Endothelial cell of umbilical vein (primary cell): ENCODE measurements around the gene MYO16.

Source experiments
- EZH2 ChIP-seq: IDR thresholded peaks from 2 replicates; pipeline ENCODE4 v1.6.1; 2012; ENCODE audit warnings: borderline replicate concordance, low read depth, mild to moderate bottlenecking, moderate library complexity, low read length, inconsistent platforms; ENCODE audit not compliant: severe bottlenecking
- JUN ChIP-seq: IDR thresholded peaks from 2 replicates; pipeline ENCODE4 v1.6.1; 2011; ENCODE audit warnings: borderline replicate concordance, low read depth; ENCODE audit not compliant: insufficient read length, insufficient read depth
- MYC ChIP-seq: IDR thresholded peaks from one replicate; pipeline ENCODE4 v1.6.1; 2011; ENCODE audit warnings: mild to moderate bottlenecking, low read depth, low read length
- POLR2A ChIP-seq: IDR thresholded peaks from 2 replicates; pipeline ENCODE4 v1.6.1; 2012; ENCODE audit warnings: low read depth, mild to moderate bottlenecking, control low read depth, low read length
- POLR2AphosphoS5 ChIP-seq: IDR thresholded peaks from 2 replicates; pipeline ENCODE4 v1.6.1; 2012; ENCODE audit warnings: low read depth, mild to moderate bottlenecking, control low read depth, low read length, moderate library complexity; ENCODE audit not compliant: insufficient read depth
- TF ChIP-seq, protein P1 (sequence below), 2 donors: IDR thresholded peaks; 1 replicate in 1 of 2; 2 replicates in 1 of 2; pipeline ENCODE4 v1.5.1; 2011; ENCODE audit warnings: low read length in 2 of 2, mild to moderate bottlenecking in 2 of 2, moderate library complexity in 2 of 2, control low read depth in 1 of 2, inconsistent platforms in 1 of 2, low read depth in 1 of 2; ENCODE audit not compliant: insufficient read depth in 1 of 2; ENCODE audit errors: extremely low read depth in 1 of 2
- TF ChIP-seq, protein P2 (sequence below): IDR thresholded peaks from 2 replicates; pipeline ENCODE4 v1.6.1; 2011; ENCODE audit not compliant: insufficient read depth, insufficient read length

- TF ChIP-seq, protein P1, sequence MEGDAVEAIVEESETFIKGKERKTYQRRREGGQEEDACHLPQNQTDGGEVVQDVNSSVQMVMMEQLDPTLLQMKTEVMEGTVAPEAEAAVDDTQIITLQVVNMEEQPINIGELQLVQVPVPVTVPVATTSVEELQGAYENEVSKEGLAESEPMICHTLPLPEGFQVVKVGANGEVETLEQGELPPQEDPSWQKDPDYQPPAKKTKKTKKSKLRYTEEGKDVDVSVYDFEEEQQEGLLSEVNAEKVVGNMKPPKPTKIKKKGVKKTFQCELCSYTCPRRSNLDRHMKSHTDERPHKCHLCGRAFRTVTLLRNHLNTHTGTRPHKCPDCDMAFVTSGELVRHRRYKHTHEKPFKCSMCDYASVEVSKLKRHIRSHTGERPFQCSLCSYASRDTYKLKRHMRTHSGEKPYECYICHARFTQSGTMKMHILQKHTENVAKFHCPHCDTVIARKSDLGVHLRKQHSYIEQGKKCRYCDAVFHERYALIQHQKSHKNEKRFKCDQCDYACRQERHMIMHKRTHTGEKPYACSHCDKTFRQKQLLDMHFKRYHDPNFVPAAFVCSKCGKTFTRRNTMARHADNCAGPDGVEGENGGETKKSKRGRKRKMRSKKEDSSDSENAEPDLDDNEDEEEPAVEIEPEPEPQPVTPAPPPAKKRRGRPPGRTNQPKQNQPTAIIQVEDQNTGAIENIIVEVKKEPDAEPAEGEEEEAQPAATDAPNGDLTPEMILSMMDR (IDR thresholded peaks at IDR 0.05; ENCODE audit: extremely low read depth in 1 of 2, insufficient read depth in 1 of 2, low read depth in 1 of 2, low read length in 2 of 2), result no peak
- TF ChIP-seq, protein P2, sequence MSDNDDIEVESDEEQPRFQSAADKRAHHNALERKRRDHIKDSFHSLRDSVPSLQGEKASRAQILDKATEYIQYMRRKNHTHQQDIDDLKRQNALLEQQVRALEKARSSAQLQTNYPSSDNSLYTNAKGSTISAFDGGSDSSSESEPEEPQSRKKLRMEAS, result no peak
- no peak for TF ChIP-seq POLR2AphosphoS5
- TF ChIP-seq EZH2, result no peak
- TF ChIP-seq JUN, result no peak
- no peak for TF ChIP-seq POLR2A
- TF ChIP-seq MYC, result no peak
Measured at GRCh38 chr13:108855737-108856387, 226.5 kb downstream of the MYO16 start.
